Measurements from ENCODE around the gene PHF19.

DNA sequence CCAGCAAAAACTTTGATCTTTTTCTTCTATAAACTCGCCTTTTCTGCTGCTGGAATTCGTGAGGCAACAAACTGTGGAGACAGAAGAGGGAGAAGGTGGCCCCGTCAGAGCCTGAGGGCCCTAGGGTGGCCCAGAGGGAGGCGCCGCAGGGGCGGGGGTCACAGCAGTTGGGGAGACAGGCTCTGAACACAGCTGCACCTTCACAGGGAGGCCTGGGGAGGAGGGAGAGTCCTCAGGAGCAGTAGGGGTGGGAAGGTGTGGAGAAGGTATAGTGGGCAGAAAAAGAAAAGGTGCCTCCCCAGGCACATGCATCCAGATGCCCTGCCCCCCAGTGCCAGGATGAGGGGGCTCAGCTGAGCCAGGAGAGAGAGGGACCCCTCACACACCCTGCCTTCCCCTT, 15.1 kb downstream of the PHF19 start:
- TF ChIP-seq, protein P1, sequence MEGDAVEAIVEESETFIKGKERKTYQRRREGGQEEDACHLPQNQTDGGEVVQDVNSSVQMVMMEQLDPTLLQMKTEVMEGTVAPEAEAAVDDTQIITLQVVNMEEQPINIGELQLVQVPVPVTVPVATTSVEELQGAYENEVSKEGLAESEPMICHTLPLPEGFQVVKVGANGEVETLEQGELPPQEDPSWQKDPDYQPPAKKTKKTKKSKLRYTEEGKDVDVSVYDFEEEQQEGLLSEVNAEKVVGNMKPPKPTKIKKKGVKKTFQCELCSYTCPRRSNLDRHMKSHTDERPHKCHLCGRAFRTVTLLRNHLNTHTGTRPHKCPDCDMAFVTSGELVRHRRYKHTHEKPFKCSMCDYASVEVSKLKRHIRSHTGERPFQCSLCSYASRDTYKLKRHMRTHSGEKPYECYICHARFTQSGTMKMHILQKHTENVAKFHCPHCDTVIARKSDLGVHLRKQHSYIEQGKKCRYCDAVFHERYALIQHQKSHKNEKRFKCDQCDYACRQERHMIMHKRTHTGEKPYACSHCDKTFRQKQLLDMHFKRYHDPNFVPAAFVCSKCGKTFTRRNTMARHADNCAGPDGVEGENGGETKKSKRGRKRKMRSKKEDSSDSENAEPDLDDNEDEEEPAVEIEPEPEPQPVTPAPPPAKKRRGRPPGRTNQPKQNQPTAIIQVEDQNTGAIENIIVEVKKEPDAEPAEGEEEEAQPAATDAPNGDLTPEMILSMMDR (IDR thresholded peaks at IDR 0.05) = no peak
- TF ChIP-seq POLR2A (IDR thresholded peaks at IDR 0.05) = no peak

All from Peyer's patch (tissue), 4 donors.